Measurements from ENCODE around the gene TCP10L. TPM values are rescaled to one million over a fixed set of nuclear protein-coding genes. Genes with fewer than 3 reads are reported as not detected.

The TCP10L gene
- total and polyA plus RNA-seq, 10 of the 15 experiments (the other 5 are each of a cell fraction or from before 2014, with no cell fraction given), result 0.11 to 0.45 (median 0.19) TPM; not detected in 3

- POLR2A ChIA-PET, result no interaction called here
- BruUV-seq (replicated peaks), result no TSS peak
- H3K36me3 ChIP-seq (ENCODE audit: control insufficient read depth in 2 of 2, insufficient read depth in 2 of 2, low read length in 1 of 2), result no peaks in the 10 kb centered on the region
- 50% methylated on average over 9 of the region's 9 CpGs for WGBS (ENCODE audit: insufficient coverage, insufficient replicate concordance, low lambda C conversion rate, missing lambda C conversion rate)
- H4K20me1 ChIP-seq (ENCODE audit: control insufficient read depth, insufficient read depth), result no peaks in the 10 kb centered on the region
- SMC1A ChIA-PET (ENCODE audit: uncharacterized antibody, unreplicated experiment), result no interaction called here
- H3K9ac ChIP-seq (ENCODE audit: control insufficient read depth, insufficient read depth, low read length), result no peak overlapping the region
- in situ Hi-C loops (cut with MboI), result no loop called here
- no peak for ATAC-seq
- RAD21 ChIA-PET (ENCODE audit: unreplicated experiment), result no interaction called here
- DNase-seq (ENCODE audit: low read depth, low spot score), result no peak
- no peak for FAIRE-seq
- CTCF ChIA-PET, result interaction anchor here (1.8 kb wide), 1 partner anchor 16 kb away, joined by 4 read pairs; no protein-coding TSS in a partner anchor
- H3K4me3 ChIP-seq, result no peak overlapping the region
- no peak overlapping the region for H2AFZ ChIP-seq (ENCODE audit: control insufficient read depth, low read depth, low read length)
- H3K4me1 ChIP-seq (ENCODE audit: control insufficient read depth, insufficient read depth, low read length), result no peaks in the 10 kb centered on the region
- no peak overlapping the region for H3K27ac ChIP-seq (ENCODE audit: control insufficient read depth, insufficient read depth)
- no peaks in the 10 kb centered on the region for H3K9me3 ChIP-seq (replicated peaks; ENCODE audit: control insufficient read depth, insufficient read depth, low read length)
- no peak for TF ChIP-seq GATAD2B (conservative IDR thresholded peaks at IDR 0.05; ENCODE audit: low read depth)
- TF ChIP-seq ZNF217 (IDR thresholded peaks at IDR 0.05), result no peak
- TF ChIP-seq ZNF384 (IDR thresholded peaks at IDR 0.05; ENCODE audit: borderline replicate concordance, low read depth, low read length), result no peak
- TF ChIP-seq, protein P1, sequence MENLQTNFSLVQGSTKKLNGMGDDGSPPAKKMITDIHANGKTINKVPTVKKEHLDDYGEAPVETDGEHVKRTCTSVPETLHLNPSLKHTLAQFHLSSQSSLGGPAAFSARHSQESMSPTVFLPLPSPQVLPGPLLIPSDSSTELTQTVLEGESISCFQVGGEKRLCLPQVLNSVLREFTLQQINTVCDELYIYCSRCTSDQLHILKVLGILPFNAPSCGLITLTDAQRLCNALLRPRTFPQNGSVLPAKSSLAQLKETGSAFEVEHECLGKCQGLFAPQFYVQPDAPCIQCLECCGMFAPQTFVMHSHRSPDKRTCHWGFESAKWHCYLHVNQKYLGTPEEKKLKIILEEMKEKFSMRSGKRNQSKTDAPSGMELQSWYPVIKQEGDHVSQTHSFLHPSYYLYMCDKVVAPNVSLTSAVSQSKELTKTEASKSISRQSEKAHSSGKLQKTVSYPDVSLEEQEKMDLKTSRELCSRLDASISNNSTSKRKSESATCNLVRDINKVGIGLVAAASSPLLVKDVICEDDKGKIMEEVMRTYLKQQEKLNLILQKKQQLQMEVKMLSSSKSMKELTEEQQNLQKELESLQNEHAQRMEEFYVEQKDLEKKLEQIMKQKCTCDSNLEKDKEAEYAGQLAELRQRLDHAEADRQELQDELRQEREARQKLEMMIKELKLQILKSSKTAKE (IDR thresholded peaks at IDR 0.05; ENCODE audit: low read depth, poor library complexity, severe bottlenecking), result no peak
- no peak for TF ChIP-seq ZNF207 (IDR thresholded peaks at IDR 0.05; ENCODE audit: borderline replicate concordance)
- no peak for TF ChIP-seq TCF7 (IDR thresholded peaks at IDR 0.05; ENCODE audit: borderline replicate concordance)
- TF ChIP-seq, protein P2, sequence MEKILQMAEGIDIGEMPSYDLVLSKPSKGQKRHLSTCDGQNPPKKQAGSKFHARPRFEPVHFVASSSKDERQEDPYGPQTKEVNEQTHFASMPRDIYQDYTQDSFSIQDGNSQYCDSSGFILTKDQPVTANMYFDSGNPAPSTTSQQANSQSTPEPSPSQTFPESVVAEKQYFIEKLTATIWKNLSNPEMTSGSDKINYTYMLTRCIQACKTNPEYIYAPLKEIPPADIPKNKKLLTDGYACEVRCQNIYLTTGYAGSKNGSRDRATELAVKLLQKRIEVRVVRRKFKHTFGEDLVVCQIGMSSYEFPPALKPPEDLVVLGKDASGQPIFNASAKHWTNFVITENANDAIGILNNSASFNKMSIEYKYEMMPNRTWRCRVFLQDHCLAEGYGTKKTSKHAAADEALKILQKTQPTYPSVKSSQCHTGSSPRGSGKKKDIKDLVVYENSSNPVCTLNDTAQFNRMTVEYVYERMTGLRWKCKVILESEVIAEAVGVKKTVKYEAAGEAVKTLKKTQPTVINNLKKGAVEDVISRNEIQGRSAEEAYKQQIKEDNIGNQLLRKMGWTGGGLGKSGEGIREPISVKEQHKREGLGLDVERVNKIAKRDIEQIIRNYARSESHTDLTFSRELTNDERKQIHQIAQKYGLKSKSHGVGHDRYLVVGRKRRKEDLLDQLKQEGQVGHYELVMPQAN (conservative IDR thresholded peaks at IDR 0.05), result no peak
- TF ChIP-seq SIN3A (IDR thresholded peaks at IDR 0.05; ENCODE audit: low read depth, low read length), result no peak
- TF ChIP-seq CHD2 (IDR thresholded peaks at IDR 0.05; ENCODE audit: borderline replicate concordance, low read depth, low read length), result no peak
- TF ChIP-seq ZBED1 (IDR thresholded peaks at IDR 0.05; ENCODE audit: borderline replicate concordance), result no peak
- TF ChIP-seq, protein P3, sequence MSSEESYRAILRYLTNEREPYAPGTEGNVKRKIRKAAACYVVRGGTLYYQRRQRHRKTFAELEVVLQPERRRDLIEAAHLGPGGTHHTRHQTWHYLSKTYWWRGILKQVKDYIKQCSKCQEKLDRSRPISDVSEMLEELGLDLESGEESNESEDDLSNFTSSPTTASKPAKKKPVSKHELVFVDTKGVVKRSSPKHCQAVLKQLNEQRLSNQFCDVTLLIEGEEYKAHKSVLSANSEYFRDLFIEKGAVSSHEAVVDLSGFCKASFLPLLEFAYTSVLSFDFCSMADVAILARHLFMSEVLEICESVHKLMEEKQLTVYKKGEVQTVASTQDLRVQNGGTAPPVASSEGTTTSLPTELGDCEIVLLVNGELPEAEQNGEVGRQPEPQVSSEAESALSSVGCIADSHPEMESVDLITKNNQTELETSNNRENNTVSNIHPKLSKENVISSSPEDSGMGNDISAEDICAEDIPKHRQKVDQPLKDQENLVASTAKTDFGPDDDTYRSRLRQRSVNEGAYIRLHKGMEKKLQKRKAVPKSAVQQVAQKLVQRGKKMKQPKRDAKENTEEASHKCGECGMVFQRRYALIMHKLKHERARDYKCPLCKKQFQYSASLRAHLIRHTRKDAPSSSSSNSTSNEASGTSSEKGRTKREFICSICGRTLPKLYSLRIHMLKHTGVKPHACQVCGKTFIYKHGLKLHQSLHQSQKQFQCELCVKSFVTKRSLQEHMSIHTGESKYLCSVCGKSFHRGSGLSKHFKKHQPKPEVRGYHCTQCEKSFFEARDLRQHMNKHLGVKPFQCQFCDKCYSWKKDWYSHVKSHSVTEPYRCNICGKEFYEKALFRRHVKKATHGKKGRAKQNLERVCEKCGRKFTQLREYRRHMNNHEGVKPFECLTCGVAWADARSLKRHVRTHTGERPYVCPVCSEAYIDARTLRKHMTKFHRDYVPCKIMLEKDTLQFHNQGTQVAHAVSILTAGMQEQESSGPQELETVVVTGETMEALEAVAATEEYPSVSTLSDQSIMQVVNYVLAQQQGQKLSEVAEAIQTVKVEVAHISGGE (CRISPR knock-in tag; IDR thresholded peaks at IDR 0.05), result no peak
- TF ChIP-seq POLR2A (IDR thresholded peaks at IDR 0.05; ENCODE audit: low read depth, low read length), result no peak
- no peak for TF ChIP-seq TARDBP (IDR thresholded peaks at IDR 0.05; ENCODE audit: borderline replicate concordance)
- TF ChIP-seq, protein P4, sequence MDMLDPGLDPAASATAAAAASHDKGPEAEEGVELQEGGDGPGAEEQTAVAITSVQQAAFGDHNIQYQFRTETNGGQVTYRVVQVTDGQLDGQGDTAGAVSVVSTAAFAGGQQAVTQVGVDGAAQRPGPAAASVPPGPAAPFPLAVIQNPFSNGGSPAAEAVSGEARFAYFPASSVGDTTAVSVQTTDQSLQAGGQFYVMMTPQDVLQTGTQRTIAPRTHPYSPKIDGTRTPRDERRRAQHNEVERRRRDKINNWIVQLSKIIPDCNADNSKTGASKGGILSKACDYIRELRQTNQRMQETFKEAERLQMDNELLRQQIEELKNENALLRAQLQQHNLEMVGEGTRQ (IDR thresholded peaks at IDR 0.05; ENCODE audit: borderline replicate concordance, low read depth, low read length), result no peak
- no peak overlapping the region for H3K4me2 ChIP-seq (ENCODE audit: control insufficient read depth, insufficient read depth)
- H3K27me3 ChIP-seq (replicated peaks in 1 of 2; ENCODE audit: control insufficient read depth in 2 of 2, insufficient read depth in 2 of 2, low read length in 1 of 2), result peaks cover 0 to 2% of the 10 kb centered on the region in 2 experiments; a peak in 3 of 4 replicates
- no peaks in the 10 kb centered on the region for H3K79me2 ChIP-seq (ENCODE audit: control insufficient read depth, insufficient read depth, low read length)
- intact Hi-C loops (cut with micrococcal nuclease; ENCODE audit: unreplicated experiment), result no loop called here
Measured at GRCh38 chr21:32585970-32586369, 647 bp upstream of the TCP10L start.
